NCI-H1092 treated with DMSO at 0.1 percent for 48 hours (cell line): Measurements from ENCODE around the gene ATP5PB.

Experiments used
- DNase-seq: peaks from one replicate; lab custom pipeline; 2025; lab: John Stamatoyannopoulos, UW

The ATP5PB gene

GRCh38 chr1:111448918-111449702, at the start of gene ATP5PB, which contains the start of gene WDR77:
TSS of gene ATP5PB (plus strand) at chr1:111449464. CDS start at chr1:111449542, 78 bp downstream.
TSS of gene WDR77 (minus strand) at chr1:111449256. CDS start at chr1:111449169, 87 bp downstream.
- DNase-seq = peak; percentile 99

- peak; percentile 42 for DNase-seq
Observed at GRCh38 chr1:111399792-111400610, 49.3 kb upstream of the ATP5PB start.

DNA sequence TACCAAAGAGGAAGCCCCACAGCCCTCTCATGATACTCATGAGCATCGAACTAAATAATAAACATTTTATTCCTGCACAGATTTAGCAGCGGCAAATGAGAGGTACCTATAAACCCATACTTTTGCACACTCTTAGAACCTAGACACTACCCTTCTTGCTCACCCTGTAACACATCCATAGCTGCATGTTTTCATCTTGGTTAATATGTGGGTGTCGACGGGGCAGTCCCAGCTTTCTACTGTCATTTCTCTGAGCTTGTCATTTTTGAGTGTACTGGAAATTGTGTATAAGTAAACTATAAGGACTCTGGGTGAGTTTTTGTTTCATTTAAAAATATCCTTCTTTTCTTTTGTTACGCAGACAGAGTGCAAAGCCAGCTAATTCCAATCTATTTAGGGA, 47.2 kb upstream of the ATP5PB start:
- no peak for DNase-seq

GRCh38 chr1:111404588-111404987, 44.7 kb upstream of the ATP5PB start:
- DNase-seq = no peak

DNA sequence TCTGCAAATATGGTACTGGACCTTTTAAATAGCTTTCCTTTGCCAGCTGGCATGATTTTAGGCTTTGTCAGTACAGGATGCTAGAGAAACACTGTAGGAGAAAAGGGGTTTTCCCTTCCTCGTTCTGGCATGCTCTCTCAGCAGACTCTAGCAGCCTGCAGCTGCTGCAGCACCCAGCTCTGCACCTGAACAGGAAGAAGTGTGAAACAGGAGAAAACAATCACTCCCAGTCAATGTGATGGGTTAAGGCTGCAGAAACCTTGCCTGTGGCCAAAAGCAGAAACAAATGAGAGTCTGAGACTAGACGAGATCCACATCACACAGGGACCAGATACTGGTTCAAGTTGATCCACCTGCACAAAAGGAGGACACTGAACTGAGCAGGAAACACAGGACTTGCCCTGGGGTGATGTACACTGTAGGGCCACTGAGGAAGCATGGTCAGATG, 42.9 kb upstream of the ATP5PB start:
- peak; percentile 86 for DNase-seq

- no peak for DNase-seq
Observed at GRCh38 chr1:111407301-111407700, 42.0 kb upstream of the ATP5PB start.

DNA sequence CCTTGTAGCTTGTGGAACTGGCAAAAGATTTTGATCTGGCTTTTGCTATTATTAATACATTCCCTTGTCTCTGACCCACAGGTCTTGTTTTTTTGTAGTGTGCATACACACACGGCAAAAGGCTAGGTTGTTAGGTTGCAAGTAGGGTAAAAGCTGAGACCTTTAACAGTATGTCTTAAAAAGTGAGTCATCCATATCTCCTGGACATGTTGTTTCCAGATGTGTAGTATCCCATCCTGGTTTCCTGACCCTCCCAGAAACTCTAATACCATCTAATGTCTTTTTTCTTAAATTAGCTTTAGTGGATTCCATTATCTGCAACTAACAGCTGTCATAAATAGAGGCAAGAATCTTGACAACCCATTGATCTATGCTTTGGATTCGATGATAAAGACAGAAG, 36.4 kb upstream of the ATP5PB start:
- DNase-seq = no peak

- DNase-seq = no peak
Observed at GRCh38 chr1:111414756-111415155, 34.5 kb upstream of the ATP5PB start.

DNA sequence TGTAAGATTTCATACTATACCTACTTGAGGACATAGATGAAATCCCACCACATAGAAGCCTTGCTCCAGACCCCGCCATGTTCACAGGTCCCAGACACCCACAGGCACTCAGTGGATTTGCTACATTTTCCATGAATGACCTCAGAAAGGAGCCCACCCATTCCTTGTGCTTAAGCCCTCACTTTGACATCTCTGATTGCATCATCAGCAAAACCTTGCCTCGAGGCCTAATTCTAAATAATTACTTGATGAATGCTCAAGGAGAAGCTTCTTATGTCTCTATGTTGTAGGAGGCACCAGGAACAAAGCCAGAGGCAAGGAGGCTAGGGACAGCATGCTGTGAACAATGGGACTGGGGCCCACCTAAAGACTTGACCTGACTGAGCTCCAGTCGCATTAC, 33.8 kb upstream of the ATP5PB start:
- DNase-seq = no peak

DNA sequence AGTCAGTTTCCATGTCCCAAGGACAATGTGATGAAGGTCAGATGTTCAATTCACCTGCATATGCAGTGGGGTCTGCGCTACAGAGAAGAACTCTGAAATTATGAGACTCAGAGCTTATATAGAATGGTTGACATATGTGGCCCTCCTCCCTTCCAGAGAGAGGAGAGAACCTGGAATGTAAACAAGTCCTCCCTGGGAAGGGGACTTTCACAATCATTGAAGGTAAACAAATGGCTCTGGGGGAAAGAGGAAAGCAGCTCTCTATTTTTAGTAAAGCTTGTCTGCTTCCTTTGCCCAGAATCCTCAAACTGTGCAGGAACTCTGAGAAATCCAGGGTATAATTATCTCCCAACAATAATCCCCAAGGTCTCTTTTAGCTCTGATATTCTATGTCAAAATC, 31.5 kb upstream of the ATP5PB start:
- no peak for DNase-seq

- DNase-seq = no peak
Observed at GRCh38 chr1:111419037-111419436, 30.2 kb upstream of the ATP5PB start.

- no peak for DNase-seq
Observed at GRCh38 chr1:111420377-111420776, 28.9 kb upstream of the ATP5PB start.

DNA sequence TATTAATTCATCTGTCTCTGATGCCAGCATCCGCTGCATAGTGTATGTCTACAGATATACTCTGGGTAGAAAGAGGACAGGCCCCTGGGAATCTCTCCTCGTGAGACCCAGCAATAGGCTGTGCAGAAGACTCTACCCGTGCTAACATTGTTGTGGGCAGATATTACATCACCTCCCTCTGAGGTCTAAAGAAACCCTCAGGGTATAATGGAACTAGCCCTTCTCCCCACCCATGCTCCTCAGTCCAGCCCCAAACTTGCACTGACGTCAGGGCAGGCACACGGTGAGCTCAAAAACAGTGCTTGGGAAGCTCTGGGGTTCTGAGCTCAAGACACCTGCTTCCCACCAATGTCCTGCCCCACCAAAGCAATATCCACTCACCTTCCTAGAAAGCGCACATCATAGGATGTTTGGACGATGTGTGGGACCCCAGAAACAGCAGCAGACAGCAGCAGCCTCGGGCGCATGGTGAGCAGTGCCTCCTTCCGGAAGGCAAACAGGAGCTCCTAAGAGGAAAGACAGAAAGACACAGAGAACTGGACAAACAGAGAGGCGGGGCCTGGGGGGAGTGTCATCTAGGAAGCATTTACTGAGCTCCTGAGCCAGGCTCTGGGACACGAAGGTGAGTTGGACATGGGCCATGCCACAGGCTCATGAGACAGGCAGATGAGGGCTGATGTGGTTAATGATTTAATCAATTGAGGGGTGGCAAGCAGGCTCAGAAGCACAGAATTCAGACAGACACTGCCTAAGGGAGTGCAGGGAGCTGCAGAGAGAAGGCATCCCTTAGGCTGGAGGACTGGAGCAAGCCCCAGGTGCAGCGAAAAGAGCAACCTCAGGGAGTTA, 26.5 kb upstream of the ATP5PB start:
- DNase-seq = no peak

DNA sequence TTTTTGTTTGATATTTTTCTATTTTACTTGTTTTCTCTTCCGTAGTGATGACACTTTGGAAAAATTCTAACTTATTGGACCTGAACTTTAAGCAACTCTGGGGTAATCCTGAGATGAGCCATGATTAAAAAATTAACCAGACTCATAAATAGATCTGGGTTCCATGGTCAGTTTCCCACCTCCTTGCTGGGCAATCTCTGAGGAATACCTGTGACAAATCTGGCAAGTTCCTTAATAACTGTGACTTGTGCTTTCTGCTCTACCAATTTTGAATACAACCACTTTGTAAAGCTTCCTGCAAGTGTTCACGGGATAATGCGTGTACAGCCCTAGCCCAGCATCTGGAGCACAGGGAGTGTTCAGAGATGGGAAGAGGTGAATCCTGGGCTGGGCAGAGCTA, 25.0 kb upstream of the ATP5PB start:
- DNase-seq = no peak

- no peak for DNase-seq
Observed at GRCh38 chr1:111436726-111437125, 12.5 kb upstream of the ATP5PB start.

GRCh38 chr1:111439461-111440351, 9.6 kb upstream of the ATP5PB start:
- DNase-seq = no peak

DNA sequence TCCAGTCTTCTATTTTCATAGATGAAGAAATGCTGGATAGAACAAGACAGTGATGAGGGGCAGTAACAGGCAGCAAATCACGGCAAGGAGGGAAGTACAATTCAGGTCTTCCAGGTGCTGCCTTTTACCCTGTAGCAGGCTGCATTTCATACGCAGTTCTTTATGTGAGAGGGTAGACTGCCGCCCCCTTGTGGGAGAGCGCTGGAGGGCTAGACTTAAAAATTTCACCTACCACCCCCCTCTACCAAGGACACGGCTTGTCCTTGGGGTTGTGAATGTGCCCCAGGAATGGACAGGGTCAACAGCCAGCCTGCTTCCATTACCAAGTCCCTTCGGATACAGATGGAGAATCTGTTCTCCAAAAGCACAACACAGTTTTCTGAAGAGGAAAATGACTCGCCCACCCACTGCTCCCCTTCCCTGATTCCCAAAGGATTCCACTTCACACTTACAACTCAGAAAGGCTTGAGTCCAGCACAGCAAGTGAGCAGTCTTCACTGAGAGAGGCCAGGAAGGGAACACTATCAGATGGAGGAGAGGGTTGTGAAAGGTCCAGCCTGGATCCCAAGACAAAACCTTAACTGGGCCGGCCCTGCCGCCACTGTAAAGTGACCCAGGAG, 7.6 kb upstream of the ATP5PB start:
- no peak for DNase-seq

GRCh38 chr1:111442457-111442856, 6.8 kb upstream of the ATP5PB start:
- no peak for DNase-seq

DNA sequence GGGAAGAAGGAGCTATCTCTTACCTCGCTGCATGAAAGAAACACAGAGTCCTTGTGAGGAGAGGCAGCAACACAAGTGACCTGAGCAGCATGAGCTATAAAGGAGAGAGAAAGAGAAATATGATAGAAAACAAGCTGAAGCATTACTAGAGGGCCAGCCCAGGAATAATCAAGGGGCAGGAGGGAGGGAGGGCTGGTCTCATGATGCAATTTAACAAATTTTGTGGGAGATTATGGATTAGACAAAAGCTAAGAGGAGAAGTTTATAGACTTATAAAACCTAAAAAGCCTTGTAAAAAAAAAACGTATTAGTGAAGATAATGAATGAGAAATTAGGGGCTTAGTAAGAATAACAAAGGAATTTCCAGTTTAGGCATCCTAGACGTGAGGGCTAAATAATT, 5.2 kb upstream of the ATP5PB start:
- DNase-seq = no peak

DNA sequence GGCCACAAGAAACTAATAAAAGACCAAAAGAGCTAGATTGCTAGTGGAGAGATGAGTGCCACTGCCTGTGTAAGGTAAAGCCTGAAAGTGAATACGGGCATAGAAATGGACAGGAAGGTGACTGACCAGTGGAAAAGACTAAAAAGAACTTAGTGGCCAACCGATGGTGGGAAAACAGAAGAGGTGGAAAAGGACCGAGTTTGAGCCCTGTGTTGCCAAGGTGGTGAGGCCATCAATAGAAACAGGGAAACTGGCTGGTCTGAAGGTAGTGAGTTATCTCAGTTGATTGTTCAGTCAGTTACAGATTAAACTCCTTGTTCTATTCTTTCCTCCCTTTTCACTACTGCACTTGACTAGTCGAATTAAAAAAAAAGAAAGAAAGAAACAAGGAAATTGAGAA, 2.7 kb upstream of the ATP5PB start:
- no peak for DNase-seq
